ENCODE data around the gene KCNN2.

KCNN2 gene

DNA sequence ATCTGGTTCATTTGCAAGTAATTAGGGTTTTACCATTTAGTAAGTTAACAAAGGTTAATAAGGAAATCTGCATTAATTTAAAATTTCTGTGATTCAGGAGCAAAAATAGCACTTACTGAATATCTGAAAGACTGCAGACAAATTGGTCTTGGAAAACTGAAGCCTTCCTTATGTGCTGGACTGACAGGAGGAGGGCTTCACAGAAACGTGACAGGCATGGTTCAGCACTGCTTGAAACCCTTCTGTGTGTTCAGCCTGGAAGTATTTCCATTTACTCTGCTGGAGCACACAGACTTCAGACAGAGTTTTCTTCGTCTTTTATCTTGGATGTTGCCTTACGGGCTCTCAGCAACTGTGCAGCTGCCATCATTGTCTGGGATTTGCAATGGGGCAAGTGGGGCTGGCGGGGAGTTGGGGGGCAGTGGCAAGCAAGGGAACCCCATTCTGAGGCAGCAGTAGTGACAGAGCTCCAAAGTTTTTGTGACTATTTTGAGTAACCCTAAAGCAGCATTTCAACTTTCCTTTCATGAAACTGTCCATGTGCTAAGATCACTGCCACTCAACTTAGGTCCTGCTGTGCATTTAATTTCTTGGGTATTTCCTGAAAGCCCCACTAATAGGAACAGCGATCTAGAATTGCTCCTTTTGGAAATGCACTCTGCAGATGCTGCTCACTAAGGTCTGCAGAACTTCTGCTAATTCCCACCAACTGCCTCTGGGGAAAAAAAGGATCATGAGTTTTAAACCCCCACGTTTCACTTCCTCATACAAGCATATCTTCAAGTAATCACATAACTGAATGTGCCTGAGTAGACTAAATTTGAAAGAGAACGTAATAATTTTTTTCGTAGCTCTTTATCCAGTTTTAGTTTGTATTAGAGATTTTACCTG lies 56.6 kb downstream of the KCNN2 start:
- in situ Hi-C loops (cut with MboI; ENCODE audit: low sequenced_read_pairs): no loop called here

DNA sequence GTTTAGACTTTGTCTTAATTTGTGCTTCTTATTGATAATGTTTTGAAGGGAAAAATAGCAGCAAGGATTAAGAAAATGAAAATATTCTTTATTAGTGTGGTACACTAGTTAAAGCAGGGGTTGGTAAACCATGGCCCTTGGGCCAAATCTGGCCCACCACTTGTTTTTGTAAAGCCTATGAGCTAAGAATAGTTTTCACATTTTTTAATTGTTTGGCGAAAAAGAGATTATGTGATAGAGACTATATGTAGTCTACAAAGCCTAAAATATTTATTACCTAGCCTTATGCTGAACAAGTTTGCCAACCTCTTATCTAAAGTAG lies 57.2 kb downstream of the KCNN2 start:
- in situ Hi-C loops (cut with MboI; ENCODE audit: low sequenced_read_pairs): no loop called here

DNA sequence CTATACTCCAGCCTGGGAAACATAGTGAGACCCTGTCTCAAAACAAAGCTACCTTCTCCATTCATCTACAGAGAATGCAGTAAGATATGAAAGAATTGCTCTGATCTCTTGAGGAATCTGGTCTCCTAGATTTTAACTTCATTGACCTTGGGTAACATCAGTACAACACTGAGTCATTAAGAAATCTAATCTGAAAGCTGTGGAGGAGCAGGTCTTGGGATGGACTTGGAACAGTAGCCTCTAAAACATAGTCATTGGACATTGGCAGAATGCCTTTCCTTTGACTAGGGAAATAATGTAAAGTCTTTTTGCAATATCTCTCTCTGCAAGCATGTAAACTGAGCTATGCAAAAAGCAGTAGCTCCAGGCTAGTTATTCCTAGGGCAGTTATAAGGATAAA lies 58.1 kb downstream of the KCNN2 start:
- in situ Hi-C loops (cut with MboI; ENCODE audit: low sequenced_read_pairs): no loop called here

GRCh38 chr5:114427204-114427603 lies 65.3 kb downstream of the KCNN2 start:
- in situ Hi-C loops (cut with MboI; ENCODE audit: low sequenced_read_pairs): loop anchor here (25.0 kb wide), 1 partner anchor 315 kb away; no protein-coding TSS in a partner anchor

DNA sequence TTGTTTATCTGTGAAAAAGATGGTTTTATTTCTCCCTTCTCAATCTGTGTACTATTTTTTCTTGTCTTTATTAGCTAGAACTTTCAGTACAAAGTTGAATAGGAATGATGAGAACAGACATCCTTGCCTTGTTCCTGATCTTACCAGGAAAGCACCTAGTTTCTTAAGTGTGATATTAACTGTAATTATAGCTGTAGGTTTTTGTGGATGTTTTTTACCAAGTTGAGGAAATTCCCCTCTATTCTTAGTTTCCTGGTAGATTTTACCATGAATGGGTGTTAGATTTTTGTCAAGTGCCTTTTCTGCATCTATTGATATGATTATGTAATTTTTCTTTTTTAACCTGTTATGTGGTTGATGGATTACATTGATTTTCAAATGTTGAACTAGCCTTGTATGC lies 68.7 kb downstream of the KCNN2 start:
- in situ Hi-C loops (cut with MboI; ENCODE audit: low sequenced_read_pairs): loop anchor here (25.0 kb wide), 1 partner anchor 318 kb away; no protein-coding TSS in a partner anchor

- in situ Hi-C loops (cut with MboI; ENCODE audit: low sequenced_read_pairs): loop anchor here (25.0 kb wide), 1 partner anchor 320 kb away; no protein-coding TSS in a partner anchor
These were observed 70.8 kb downstream of the KCNN2 start for GRCh38 chr5:114432684-114433083.

- in situ Hi-C loops (cut with MboI; ENCODE audit: low sequenced_read_pairs): loop anchor here (25.0 kb wide), 1 partner anchor 322 kb away; no protein-coding TSS in a partner anchor
These were observed 72.7 kb downstream of the KCNN2 start for GRCh38 chr5:114434396-114435219.

DNA sequence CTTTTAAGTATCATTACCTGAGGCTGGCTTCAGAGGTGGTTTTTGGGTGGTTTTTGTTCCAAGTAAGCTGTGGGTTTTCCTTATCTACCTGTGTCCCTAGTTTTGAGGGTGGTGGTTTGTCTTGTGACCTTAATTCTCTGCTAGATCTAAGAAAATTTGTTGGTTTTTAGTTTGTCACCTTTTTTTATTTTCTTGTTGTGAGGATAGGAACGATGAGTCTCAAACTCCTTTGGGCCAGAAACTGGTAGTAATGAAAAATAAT lies 73.3 kb downstream of the KCNN2 start:
- in situ Hi-C loops (cut with MboI; ENCODE audit: low sequenced_read_pairs): loop anchor here (25.0 kb wide), 1 partner anchor 323 kb away; no protein-coding TSS in a partner anchor

DNA sequence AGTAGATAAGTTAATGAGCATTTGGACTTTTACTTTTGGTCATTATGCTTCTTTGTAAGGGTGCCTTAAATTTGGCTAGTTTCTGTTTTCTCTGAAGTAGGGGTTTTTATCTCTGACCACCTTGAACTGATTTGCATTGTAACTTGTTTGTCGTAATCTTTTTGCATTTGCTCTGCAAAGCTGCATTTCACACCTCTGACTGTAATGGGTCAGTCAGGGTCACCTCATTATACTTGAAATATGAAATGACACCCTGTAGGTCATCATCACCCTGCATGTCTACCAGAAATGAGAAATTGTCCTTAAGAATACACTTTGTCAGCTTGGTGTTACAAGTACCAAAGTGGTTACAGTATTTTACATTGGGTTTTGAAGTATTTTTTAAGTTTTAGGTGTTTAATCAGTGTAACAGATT lies 74.0 kb downstream of the KCNN2 start:
- in situ Hi-C loops (cut with MboI; ENCODE audit: low sequenced_read_pairs): loop anchor here (25.0 kb wide), 1 partner anchor 324 kb away; no protein-coding TSS in a partner anchor

DNA sequence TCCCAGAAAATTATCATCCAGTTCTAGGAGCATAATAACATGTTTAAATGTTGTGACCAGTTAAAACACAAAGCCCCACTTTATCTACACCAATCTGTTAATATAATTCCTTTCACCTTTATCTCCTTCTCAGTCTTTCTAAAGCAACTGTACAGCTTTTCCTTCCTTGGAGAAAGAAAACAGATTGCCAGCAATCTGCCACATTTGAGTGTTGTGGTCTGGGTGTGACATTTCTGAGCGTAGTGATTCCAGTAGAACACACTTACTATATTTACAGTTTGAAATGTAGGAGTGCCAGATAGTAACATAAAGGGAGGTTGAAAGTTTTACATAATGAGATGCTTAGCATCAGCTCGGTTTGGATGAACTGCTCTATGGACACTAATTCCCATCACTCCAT lies 76.1 kb downstream of the KCNN2 start:
- in situ Hi-C loops (cut with MboI; ENCODE audit: low sequenced_read_pairs): loop anchor here (25.0 kb wide), 1 partner anchor 326 kb away; no protein-coding TSS in a partner anchor

DNA sequence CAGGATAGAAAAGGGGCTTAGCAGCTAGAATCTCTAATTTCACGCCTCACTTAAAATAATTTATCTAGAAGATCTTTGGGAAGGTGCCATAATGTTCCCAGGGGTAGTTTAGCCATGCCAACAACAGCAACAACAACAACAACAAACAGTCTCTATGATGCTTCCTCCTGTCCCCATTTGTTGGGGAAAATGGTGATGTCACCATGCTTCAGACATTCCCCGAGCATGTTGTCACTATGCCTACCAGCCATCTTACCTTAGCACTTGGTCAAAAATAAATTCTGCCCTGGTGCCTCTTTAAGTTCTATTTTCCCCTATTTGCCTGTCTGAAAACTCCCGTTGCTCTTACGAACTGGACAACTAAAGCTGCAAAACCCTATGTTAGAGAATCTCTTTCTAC lies 76.6 kb downstream of the KCNN2 start:
- in situ Hi-C loops (cut with MboI; ENCODE audit: low sequenced_read_pairs): loop anchor here (25.0 kb wide), 1 partner anchor 326 kb away; no protein-coding TSS in a partner anchor

GRCh38 chr5:114447084-114447773 lies 85.4 kb downstream of the KCNN2 start:
- in situ Hi-C loops (cut with MboI; ENCODE audit: low sequenced_read_pairs): loop anchor here (25.0 kb wide), 1 partner anchor 335 kb away; no protein-coding TSS in a partner anchor

DNA sequence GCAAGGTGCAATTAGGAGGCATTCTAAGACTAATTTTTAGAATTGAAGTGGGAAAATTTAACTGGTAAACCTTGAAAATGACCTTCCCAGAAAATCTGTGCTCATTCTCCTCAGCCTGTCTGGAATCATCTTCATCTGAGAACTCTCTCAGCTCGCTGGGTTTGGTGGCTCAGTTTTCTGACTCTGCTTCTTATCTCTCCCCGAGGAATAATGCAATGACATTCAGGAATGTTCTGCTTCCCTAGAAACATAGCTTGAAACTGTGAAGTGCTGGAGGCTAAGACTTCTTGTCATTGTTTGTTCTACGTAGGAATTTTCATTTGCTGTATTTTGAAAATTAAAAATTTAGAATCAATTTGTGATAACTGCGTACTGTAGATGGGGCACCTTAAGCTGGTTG lies 86.6 kb downstream of the KCNN2 start:
- in situ Hi-C loops (cut with MboI; ENCODE audit: low sequenced_read_pairs): loop anchor here (25.0 kb wide), 1 partner anchor 336 kb away; no protein-coding TSS in a partner anchor

DNA sequence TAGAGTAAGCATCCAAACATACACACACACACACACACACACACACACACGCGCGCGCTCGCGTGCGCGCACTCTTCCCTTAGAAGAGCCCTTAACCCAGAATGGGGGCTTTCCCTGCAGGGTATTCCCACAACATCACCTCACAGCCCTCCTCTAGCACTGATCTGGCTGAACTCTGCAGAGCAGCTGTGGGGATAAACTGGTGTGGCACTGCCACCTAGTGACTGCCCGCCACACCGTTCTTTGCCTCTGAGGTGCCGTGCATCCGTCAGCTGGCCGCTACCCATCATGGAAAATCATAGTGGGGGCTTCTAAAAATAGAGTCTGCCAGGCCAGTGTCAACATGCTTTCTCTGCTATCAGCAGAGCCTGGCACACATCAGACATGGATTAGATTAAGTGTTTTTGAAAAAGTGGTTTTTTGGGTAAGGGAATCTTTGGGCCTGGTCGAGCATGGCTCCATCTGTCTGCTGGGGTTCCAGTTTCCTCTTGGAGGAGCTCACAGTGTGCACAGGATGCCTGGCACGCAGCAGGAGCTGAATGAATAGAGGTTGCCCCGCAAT lies 88.1 kb downstream of the KCNN2 start:
- in situ Hi-C loops (cut with MboI; ENCODE audit: low sequenced_read_pairs): loop anchor here (25.0 kb wide), 1 partner anchor 338 kb away; no protein-coding TSS in a partner anchor

DNA sequence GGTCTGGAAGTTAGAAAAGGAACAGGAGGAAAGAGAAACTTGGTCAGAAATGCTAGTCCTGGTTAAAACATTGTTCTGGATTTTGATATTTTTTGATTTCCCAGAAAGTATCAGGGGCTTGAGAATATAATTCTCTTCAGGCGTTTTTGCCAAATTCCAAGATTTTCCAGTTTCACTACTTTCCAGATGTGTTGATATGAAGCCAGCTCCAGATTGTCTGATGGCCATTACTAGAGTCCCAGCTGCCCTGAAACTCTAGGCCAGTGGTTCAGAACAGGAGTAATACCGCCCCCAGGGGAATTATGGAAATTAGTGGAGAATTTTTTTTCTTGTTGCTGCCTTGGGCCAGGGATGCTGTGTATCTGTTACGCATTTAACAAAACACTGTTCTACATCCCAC lies 88.6 kb downstream of the KCNN2 start:
- in situ Hi-C loops (cut with MboI; ENCODE audit: low sequenced_read_pairs): no loop called here

- in situ Hi-C loops (cut with MboI; ENCODE audit: low sequenced_read_pairs): no loop called here
These were observed 96.9 kb downstream of the KCNN2 start for GRCh38 chr5:114458726-114459125.

DNA sequence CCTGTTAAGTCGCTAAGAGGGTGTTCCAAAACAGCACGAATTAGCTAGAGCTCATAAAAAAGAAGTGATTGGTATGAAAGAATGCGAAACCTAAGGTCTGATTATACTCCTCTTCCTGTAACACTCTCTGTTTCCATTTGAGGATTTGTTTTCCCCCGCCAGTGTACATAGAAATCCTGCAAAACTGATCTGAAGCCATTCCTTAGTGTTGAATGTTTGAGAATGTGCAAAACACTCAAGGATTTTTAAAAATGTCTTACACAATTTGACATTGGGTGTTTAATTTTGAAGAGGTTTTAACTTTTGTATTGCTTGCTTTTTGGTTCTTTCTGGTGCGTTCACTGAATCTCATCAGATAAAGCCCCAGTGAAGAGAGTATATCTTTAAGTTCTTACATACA lies 105.3 kb downstream of the KCNN2 start:
- in situ Hi-C loops (cut with MboI; ENCODE audit: low sequenced_read_pairs): no loop called here

- in situ Hi-C loops (cut with MboI; ENCODE audit: low sequenced_read_pairs): no loop called here
These were observed 105.9 kb downstream of the KCNN2 start for GRCh38 chr5:114467729-114468128.

DNA sequence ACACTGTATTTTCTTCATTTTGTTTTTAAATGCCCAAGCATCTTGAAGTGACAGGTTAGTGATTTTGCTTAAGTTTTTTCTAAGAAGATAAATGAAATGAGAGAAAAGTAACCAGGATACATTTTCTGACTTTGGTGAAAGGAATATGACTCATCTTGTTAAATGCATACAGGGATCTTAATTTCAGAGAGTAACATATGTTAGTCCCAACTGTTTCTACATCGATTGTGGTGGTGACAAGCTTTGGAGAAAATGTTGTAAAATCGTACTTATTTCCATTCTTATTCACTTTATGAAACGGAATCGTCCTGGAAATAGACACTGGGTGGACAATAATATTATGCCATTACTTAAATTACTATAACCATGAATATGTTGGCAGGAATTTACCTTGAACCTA lies 107.5 kb downstream of the KCNN2 start:
- in situ Hi-C loops (cut with MboI; ENCODE audit: low sequenced_read_pairs): no loop called here

- in situ Hi-C loops (cut with MboI; ENCODE audit: low sequenced_read_pairs): no loop called here
These were observed 109.7 kb downstream of the KCNN2 start for GRCh38 chr5:114471529-114471928.

DNA sequence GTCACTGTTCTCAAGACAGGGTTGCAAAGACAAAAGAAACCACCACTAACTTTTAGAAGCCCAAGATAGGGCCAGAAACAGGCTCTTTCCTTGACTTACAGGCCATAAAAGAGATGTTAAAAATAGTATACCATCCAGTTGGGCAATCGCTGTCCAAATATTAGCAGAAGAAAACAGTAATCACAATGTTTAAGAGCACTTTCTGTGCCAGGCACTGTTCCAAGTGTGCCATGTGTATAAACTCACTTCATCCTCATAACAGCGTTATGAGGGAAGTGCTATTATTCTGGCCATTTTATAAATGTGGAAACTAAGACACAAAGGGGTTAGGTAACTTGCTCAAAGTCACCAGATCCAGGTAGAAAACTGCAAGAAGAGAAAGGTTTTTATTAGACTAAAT lies 111.7 kb downstream of the KCNN2 start:
- in situ Hi-C loops (cut with MboI; ENCODE audit: low sequenced_read_pairs): no loop called here

Data from HL-60/S4 treated with phorbol 12-myristate 13-acetate at 8.2 ng/mL for 4 days and 3 days (cell line).